HL-60 (cell line): Measurements from ENCODE around the gene CPT1A.

Source experiments
- POLR2AphosphoS5 ChIP-seq: IDR thresholded peaks from 2 replicates; pipeline ENCODE4 v1.6.1; 2012; ENCODE audit warnings: low read depth
- SPI1 ChIP-seq: IDR thresholded peaks from 2 replicates; pipeline ENCODE4 v1.6.1; 2012; ENCODE audit warnings: low read depth, mild to moderate bottlenecking, borderline replicate concordance
- TF ChIP-seq, protein P1 (sequence below): IDR thresholded peaks from one replicate; pipeline ENCODE4 v1.5.1; 2011; ENCODE audit warnings: low read length, control low read depth, inconsistent platforms; ENCODE audit not compliant: insufficient read depth
- TF ChIP-seq, protein P2 (sequence below): IDR thresholded peaks from 2 replicates; pipeline ENCODE4 v1.6.1; 2012; ENCODE audit warnings: low read depth; ENCODE audit not compliant: insufficient replicate concordance

DNA sequence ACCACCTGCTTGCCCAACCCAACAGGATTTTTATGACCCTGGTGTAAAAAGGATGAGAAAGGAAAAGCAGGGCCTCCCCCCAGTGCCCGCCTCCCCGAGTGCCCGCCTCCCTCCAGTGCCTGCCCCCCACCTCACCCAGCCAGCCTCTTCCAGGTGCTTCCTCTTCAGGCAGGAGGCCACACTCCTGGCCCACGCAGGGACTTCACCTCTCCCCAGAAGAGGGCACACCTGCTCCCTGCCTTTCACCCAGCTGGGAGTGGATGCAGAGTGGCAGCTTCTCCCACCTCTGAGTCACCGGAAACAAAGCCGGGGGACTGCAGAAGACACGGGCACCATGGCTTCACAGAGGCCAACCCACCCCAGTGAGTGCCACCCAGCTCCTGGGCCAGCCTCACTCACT, 16.1 kb downstream of the CPT1A start:
- TF ChIP-seq, protein P1, sequence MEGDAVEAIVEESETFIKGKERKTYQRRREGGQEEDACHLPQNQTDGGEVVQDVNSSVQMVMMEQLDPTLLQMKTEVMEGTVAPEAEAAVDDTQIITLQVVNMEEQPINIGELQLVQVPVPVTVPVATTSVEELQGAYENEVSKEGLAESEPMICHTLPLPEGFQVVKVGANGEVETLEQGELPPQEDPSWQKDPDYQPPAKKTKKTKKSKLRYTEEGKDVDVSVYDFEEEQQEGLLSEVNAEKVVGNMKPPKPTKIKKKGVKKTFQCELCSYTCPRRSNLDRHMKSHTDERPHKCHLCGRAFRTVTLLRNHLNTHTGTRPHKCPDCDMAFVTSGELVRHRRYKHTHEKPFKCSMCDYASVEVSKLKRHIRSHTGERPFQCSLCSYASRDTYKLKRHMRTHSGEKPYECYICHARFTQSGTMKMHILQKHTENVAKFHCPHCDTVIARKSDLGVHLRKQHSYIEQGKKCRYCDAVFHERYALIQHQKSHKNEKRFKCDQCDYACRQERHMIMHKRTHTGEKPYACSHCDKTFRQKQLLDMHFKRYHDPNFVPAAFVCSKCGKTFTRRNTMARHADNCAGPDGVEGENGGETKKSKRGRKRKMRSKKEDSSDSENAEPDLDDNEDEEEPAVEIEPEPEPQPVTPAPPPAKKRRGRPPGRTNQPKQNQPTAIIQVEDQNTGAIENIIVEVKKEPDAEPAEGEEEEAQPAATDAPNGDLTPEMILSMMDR, result no peak
- TF ChIP-seq POLR2AphosphoS5 (peak; percentile 90), SPI1 (peak; percentile 0; the same call in 1 of the 2 replicates)
- TF ChIP-seq, protein P2, sequence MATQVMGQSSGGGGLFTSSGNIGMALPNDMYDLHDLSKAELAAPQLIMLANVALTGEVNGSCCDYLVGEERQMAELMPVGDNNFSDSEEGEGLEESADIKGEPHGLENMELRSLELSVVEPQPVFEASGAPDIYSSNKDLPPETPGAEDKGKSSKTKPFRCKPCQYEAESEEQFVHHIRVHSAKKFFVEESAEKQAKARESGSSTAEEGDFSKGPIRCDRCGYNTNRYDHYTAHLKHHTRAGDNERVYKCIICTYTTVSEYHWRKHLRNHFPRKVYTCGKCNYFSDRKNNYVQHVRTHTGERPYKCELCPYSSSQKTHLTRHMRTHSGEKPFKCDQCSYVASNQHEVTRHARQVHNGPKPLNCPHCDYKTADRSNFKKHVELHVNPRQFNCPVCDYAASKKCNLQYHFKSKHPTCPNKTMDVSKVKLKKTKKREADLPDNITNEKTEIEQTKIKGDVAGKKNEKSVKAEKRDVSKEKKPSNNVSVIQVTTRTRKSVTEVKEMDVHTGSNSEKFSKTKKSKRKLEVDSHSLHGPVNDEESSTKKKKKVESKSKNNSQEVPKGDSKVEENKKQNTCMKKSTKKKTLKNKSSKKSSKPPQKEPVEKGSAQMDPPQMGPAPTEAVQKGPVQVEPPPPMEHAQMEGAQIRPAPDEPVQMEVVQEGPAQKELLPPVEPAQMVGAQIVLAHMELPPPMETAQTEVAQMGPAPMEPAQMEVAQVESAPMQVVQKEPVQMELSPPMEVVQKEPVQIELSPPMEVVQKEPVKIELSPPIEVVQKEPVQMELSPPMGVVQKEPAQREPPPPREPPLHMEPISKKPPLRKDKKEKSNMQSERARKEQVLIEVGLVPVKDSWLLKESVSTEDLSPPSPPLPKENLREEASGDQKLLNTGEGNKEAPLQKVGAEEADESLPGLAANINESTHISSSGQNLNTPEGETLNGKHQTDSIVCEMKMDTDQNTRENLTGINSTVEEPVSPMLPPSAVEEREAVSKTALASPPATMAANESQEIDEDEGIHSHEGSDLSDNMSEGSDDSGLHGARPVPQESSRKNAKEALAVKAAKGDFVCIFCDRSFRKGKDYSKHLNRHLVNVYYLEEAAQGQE, result no peak
